ENCODE measurements around the gene SMURF1.

SMURF1 gene

GRCh38 chr7:98998821-98999725, 144.8 kb downstream of the SMURF1 start:
- no peak for DNase-seq
- H3K27ac ChIP-seq, result no peak overlapping the region
- H3K27me3 ChIP-seq (ENCODE audit: insufficient read depth, low read depth, severe bottlenecking), result no peaks in the 10 kb centered on the region
- peaks cover 69% of the 10 kb centered on the region for H3K36me3 ChIP-seq
- H3K4me3 ChIP-seq (ENCODE audit: low read depth, low read length), result no peak overlapping the region
- no peaks in the 10 kb centered on the region for H3K9me3 ChIP-seq (ENCODE audit: severe bottlenecking)
- no peak for TF ChIP-seq CTCF (IDR thresholded peaks at IDR 0.05; ENCODE audit: low read depth, low read length)

DNA sequence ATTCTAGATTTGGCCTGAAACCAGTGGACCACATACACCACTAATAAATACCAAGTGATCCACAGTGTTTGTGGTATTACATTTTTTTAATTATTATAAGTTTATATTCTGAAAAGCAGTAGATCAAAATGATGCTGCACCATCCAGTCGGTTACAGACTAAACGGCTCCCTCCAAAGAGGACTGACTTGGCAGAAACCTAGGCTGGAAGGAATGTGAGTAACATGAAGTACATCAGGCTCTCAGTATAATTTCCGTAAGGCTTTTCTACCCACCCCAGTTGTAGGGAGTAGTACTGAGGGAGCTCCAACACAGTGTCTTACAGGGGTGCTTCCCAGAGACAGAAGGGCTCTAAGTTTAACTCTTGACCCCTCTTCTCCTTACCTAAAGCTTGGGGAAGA, 146.1 kb downstream of the SMURF1 start:
- peaks cover 73% of the 10 kb centered on the region for H3K36me3 ChIP-seq

DNA sequence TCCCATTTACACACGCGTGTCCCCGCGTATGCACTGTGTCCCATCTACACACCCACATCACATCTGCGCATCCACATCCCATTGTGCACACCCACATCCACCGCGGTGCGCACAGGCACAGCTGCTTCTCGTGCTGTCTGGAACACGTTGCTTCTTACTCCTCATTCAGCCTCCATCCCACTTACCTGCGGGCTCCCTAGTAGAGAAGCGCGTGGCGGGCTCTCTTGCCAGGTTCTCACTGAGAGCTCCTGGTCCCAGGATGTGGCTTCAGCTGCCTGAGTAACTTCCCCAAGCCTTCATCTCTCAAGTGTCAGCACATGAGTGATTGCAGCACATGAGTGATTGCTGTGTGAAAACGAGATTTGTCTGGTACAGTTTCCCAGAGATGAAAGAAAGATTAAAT, 147.8 kb downstream of the SMURF1 start:
- H3K9me3 ChIP-seq (ENCODE audit: severe bottlenecking), result no peaks in the 10 kb centered on the region
- no peak for TF ChIP-seq CTCF (IDR thresholded peaks at IDR 0.05; ENCODE audit: low read depth, low read length)
- H3K4me3 ChIP-seq (ENCODE audit: low read depth, low read length), result no peak overlapping the region
- no peaks in the 10 kb centered on the region for H3K27me3 ChIP-seq (ENCODE audit: insufficient read depth, low read depth, severe bottlenecking)
- H3K36me3 ChIP-seq, result peaks cover 84% of the 10 kb centered on the region
- no peak for DNase-seq
- H3K27ac ChIP-seq, result no peak overlapping the region

More for the DNA sequence above, 146.1 kb downstream of the SMURF1 start:
- Histone ChIP-seq H3K4me3 (ENCODE audit: low read depth, low read length) (no peak overlapping the region), H3K9me3 (ENCODE audit: severe bottlenecking) (no peaks in the 10 kb centered on the region), H3K27ac (no peak overlapping the region), H3K27me3 (ENCODE audit: insufficient read depth, low read depth, severe bottlenecking) (no peaks in the 10 kb centered on the region)
- TF ChIP-seq CTCF (IDR thresholded peaks at IDR 0.05; ENCODE audit: low read depth, low read length), result no peak
- no peak for DNase-seq

GRCh38 chr7:98995523-98996149, 148.3 kb downstream of the SMURF1 start:
- no peak for DNase-seq
- Histone ChIP-seq H3K27ac (no peak overlapping the region), H3K36me3 (peaks cover 84% of the 10 kb centered on the region), H3K27me3 (ENCODE audit: insufficient read depth, low read depth, severe bottlenecking) (no peaks in the 10 kb centered on the region), H3K4me3 (ENCODE audit: low read depth, low read length) (no peak overlapping the region), H3K9me3 (ENCODE audit: severe bottlenecking) (no peaks in the 10 kb centered on the region)
- TF ChIP-seq CTCF (IDR thresholded peaks at IDR 0.05; ENCODE audit: low read depth, low read length), result no peak

- peaks cover 86% of the 10 kb centered on the region for H3K36me3 ChIP-seq
- H3K9me3 ChIP-seq (ENCODE audit: severe bottlenecking), result no peaks in the 10 kb centered on the region
- no peak for DNase-seq
- H3K4me3 ChIP-seq (ENCODE audit: low read depth, low read length), result no peak overlapping the region
- no peaks in the 10 kb centered on the region for H3K27me3 ChIP-seq (ENCODE audit: insufficient read depth, low read depth, severe bottlenecking)
- no peak for TF ChIP-seq CTCF (IDR thresholded peaks at IDR 0.05; ENCODE audit: low read depth, low read length)
- H3K27ac ChIP-seq, result no peak overlapping the region
Observed at GRCh38 chr7:98995111-98995510, 148.8 kb downstream of the SMURF1 start.
